ENCODE data around the gene CHM.

CHM gene

DNA sequence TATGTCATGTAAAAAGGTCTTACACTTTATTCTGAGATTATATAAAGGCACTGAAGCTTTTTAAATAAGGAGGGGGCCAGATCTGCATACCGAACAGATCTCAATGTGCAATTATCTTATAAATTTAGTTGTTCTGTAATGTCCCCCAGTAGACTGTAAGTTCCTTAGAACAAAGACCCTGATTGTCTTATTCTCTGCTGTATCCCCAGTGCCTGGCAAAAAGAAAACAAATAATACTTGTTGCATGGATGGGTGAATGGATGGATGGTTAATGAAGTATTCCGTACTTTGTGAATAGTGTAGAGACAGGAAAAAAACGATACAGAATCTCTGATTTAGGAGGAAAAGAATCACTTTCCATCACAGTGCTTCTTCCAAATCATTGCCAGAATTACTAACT lies 141.5 kb downstream of the CHM start:
- DNase-seq (ENCODE audit: low read depth) = no peak

DNA sequence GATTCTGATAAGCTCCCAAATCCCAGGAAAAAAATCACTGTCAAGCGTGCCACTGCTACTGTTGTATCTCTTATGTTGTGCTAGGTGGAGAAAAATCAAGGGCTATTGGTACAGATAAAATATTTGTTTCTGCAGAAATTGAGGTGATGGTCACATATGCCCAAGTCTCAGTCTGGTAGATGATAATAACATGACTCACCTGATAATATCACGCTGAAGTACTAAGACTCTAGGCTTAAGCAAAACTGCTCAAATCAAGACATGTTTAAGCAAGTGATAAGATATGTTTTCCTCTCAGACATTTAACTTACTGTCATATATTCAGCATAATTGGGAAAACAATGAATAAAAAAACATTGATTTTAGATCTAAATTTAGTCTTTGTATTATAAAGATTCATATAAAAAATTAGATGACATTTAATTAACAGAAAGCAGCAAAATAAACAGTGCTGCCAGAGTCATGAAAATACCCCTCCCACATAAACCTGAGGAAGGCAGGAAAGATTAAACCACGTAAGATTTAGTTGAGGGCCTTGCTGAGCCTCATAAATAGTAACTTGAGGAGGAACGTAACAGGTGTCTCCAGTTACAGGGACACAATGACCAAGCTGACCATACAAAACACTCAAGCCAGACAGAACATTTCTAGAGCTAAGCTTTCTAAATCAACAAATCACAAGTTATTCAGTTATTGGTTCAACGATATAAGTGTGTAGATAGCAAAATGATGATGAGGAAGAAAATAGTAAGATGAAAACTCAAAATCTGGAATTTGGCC lies 143.5 kb downstream of the CHM start:
- DNase-seq (ENCODE audit: low read depth) = no peak

DNA sequence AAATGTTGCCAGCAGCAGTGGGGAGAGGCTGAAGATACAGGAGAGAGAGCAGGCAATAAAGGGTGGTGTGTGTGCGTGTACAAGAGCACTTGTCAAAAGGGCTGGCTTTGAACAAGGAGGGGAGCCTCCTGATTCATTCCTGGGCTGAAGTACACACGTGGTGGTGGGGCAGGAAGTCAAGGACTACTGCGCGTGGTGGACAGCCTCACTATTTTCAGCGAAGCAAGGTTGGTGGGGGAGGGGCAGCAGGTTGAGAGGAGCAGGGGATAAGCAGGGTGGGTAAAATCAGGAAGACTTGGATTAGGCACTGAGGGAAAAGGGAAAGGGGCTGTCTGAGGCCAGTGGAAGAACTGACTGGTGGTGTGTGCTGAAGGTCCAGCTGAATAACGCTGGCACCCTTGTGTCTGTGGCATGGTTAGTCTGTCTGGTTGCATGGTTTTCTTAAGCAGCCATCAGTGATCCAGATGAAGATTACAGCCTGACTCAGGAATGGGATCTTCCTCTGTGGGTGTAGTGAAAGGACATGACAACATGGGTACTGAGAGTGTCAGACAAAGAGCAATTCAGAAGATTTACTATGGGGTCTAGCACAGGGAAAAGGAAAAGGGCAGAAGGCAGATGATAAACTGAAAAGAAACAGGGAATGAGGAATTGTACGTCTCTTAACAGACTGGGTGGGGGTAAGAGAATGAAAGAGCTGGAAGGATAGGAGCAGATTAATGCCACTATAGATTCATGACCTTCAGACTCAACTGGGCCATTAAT lies 149.8 kb downstream of the CHM start:
- DNase-seq (ENCODE audit: low read depth) = no peak

DNA sequence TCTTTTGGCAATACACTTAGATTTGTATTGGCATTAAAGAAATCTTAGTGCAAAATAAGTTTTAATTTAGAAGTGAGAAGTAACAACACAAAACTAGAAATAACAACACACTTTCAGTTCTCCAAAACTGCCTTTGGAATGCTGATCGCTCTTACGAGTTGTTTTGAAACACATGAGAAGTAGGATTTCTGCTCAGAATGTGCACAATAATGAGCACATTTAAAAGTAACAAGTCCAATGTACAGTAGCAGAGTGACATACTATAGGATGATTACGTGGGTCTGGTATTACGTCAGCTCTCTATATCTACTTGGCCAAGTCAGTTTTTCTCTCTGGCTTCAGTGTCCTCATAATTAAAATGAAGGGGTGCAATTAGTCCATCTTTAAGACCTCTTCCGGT lies 164.8 kb downstream of the CHM start:
- no peak for DNase-seq (ENCODE audit: low read depth)

DNA sequence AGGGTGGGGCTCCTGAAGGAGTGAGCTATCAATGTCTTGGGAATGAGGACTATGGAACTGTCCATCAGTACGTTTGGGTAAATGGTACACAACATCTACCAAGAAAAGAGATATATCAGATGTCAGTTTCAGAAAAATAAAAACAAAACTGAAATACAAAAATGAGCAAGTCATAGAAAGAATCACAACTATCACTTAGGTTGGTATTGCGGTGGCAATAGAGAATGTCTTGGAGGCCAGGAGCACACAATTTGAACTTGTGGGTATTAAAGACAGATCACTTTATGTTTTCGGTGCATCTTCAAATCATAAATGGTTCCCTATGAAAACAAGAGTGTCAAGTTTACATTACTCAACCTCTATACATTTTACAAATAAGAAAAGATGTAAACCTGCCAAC lies 176.8 kb downstream of the CHM start:
- no peak for DNase-seq (ENCODE audit: low read depth)

DNA sequence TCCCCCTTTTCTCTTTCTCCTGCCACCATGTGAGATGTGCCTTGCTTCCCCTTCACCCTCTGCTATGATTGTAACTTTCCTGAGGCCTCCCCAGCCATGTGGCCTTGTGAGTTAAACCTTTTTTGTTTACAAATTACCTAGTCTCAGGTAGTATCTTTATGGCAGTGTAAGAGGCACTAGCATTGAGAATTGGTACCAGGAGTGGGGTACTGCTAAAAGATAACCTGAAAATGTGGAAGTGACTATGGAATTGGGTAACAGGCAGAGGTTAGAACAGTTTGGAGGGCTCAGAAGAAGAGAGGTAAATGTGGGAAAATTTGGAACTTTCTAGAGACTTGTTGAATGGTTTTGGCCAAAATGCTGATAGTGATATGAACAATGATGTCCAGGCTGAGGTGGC lies 182.0 kb downstream of the CHM start:
- DNase-seq (ENCODE audit: low read depth) = no peak

DNA sequence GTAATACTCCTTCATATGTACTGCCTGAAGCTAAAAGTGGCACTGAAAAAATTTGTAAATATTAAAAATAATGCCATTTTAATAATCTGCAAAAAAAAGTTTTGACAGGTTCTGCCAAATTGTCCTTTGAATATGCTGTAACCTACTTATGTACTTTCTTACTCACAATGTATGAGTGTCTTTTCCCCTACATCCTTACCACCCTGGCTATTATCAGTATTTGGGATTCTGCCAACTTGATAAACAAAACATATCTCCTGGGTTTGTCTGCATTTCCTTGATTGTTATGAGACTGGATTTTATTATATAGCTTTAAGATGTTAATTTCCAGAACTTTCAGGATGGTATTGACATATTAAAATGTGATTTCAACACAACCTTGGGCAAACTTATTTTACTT lies 187.9 kb downstream of the CHM start:
- no peak for DNase-seq (ENCODE audit: low read depth)

DNA sequence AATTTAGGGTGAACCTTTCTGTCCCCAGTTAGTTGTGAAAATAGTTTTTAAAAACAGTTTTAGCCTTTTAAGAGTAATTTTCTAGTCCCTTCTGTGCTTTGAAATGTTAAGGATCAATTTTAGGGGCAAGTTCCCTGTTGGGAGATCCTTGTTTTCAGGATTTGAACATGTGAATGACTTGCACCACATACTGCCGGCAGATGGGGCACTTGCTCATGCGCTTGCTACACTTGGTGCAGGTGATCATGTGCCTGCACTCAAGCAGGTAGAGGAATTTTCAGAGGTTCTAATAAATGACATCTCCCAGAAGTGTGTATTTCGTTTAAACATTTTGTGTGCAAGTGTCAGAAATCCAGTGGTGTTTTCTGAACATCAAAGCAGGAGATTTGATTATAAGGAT lies 195.9 kb downstream of the CHM start:
- DNase-seq (ENCODE audit: low read depth) = no peak

DNA sequence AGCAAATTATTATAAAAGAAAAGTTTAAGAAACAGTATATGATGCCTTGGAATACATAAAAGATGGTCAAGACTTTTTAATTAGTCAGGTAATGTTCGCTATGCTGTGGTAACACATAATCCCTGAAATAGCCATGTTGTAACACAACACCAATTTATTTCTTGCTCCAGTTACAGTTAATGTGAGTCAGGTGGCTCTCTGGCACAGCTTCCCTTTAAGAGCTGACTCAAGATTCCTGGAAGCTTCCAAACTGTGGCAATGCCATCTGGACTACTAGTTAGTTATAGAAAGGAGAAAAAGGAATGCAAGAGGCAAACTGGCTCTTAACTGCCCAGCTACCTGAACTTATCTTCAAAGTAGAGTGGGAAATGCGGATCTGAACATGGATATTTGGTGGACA lies 210.5 kb downstream of the CHM start:
- DNase-seq (ENCODE audit: low read depth) = no peak

DNA sequence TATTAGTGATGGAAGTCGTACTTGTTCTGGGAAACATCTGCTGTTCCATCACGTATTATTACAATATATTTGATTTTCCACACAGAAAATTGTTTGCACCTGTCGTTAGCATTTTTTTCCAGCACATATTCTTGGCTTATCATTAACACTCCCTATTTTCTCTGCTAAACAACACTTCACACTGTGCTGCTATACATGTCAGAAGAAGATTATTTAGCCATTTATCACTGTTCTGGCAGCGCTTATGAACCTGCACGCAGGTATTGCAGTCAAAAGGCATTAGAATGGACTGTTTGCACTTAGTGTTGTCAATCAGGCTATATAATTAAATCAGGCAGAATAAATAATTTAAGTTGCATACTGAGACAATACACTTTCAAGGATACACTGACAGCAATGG lies 218.6 kb downstream of the CHM start:
- DNase-seq (ENCODE audit: low read depth) = no peak

DNA sequence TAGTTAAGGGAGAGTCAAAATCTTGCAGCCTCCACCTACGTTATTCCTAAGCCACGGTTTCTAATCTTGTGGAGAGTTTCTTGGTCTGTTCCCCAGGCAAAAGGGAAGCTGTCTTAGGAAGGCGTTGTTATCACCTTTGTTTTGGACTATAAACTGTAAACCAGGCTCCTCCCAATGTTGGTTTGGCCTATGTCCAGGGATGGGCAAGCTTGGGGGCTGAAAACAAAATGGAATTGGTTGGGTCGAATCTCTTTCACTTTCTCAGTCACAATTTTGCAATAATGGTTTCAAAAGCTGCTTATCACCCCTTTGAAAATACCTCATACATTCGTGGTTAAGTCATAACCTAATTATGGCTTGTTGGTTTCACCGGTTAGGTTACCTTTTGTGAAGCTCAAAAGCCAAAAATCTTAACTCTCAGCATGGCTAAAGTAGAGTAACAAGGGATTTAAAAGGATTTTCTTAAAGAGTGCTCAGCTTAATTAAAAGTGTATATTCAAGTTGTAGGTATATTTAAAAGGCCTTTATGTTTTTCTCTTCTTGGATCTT lies 232.1 kb downstream of the CHM start:
- DNase-seq (ENCODE audit: low read depth) = no peak
